Activated CD4-positive, alpha-beta T cell treated with anti-CD3 and anti-CD28 coated beads, Interleukin-2, amount 10 ng/mL, durations not matched to agents 24 days and 14 days (primary cell): Measurements from ENCODE around the gene OR2AT4. TPM values are rescaled to one million over a fixed set of nuclear protein-coding genes. Genes with fewer than 3 reads are reported as not detected.

Source experiments
- DNase-seq: peaks from one replicate; pipeline ENCODE4 v3.0.0; 2022
- H3K27ac Mint-ChIP-seq: one replicate; pipeline ENCODE4 v1.8.0; 2022; ENCODE audit warnings: mild to moderate bottlenecking, mixed read lengths
- H3K27me3 Mint-ChIP-seq: one replicate; pipeline ENCODE4 v1.8.0; 2022; ENCODE audit warnings: mixed read lengths
- H3K36me3 Mint-ChIP-seq: one replicate; pipeline ENCODE4 v1.8.0; 2022; ENCODE audit warnings: low read depth, mild to moderate bottlenecking, mixed read lengths
- H3K4me1 Mint-ChIP-seq: one replicate; pipeline ENCODE4 v1.8.0; 2021; ENCODE audit warnings: mixed read lengths
- H3K4me3 Mint-ChIP-seq: one replicate; pipeline ENCODE4 v1.8.0; 2022; ENCODE audit warnings: mild to moderate bottlenecking, moderate library complexity, mixed read lengths
- H3K9me3 Mint-ChIP-seq: one replicate; pipeline ENCODE4 v1.8.0; 2021; ENCODE audit warnings: mixed read lengths
- intact Hi-C: fragments of 100-400 bp; cut with micrococcal nuclease; formaldehyde crosslinking; loops from one replicate; pipeline ENCODE4 v1.15.1; 2023
- total RNA-seq: library from RNA; stranded (reverse); gene quantifications from 2 replicates; pipeline ENCODE4 v1.2.3, GENCODE V29; 2022

OR2AT4 gene
- total RNA-seq, result not detected in 2 replicates

DNA sequence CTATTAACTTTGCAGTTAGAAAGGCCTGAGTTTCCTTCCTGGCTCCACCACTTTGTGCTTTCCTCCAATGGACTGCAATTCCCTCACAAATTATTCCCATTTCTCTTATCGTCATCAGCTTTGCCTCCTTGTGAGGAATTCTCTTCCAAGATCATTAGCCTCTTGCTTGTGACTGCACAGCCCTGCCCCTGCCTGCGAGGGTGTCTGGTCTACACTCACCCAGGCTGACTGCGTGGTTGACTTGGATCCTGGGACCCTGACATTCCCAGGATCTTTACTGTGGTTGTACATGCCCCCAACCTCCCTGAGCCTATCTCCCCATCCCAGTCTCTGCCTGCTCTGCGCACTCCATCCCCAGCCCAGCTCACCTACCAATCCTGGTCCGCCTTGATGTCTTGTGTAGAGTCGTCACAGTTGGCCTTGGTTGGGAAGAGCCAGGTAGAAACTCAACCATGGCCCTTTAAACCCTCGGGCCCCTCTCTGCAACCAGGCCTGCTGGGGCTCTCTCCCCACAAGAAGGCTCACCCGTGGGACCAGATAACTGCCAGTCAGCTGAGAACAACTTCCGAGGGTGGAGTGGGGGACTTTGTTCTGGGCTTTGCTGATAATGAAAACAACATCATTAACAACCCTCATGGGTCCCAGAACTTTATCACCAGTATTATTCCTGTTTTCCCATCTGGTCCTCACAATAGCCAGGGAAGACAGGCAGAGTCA lies at the start of gene OR2AT4:
Gene OR2AT4 (minus strand): TSS at position 421 of the 717 bp plus-strand sequence.
- Mint-ChIP-seq H3K36me3 (no peaks in the 10 kb centered on the region), H3K27me3 (peaks cover 24% of the 10 kb centered on the region), H3K4me1 (peaks cover 6% of the 10 kb centered on the region), H3K4me3 (no peak within 1 kb of the TSS), H3K27ac (no peak within 1 kb of the TSS), H3K9me3 (no peaks in the 10 kb centered on the region)
- DNase-seq, result no peak
- intact Hi-C loops, result no loop called here

GRCh38 chr11:75145972-75146519 lies 49.4 kb upstream of the OR2AT4 start:
- intact Hi-C loops, result no loop called here
- peaks cover 48% of the 10 kb centered on the region for H3K4me1 Mint-ChIP-seq
- H3K9me3 Mint-ChIP-seq, result no peaks in the 10 kb centered on the region
- no peak overlapping the region for H3K4me3 Mint-ChIP-seq
- H3K27ac Mint-ChIP-seq, result no peak overlapping the region
- H3K36me3 Mint-ChIP-seq, result peaks cover 2% of the 10 kb centered on the region
- no peak for DNase-seq
- H3K27me3 Mint-ChIP-seq, result peaks cover 3% of the 10 kb centered on the region

- no peak for DNase-seq
- H3K4me1 Mint-ChIP-seq, result peaks cover 47% of the 10 kb centered on the region
- H3K9me3 Mint-ChIP-seq, result no peaks in the 10 kb centered on the region
- H3K27ac Mint-ChIP-seq, result no peak overlapping the region
- no peak overlapping the region for H3K4me3 Mint-ChIP-seq
- no peaks in the 10 kb centered on the region for H3K27me3 Mint-ChIP-seq
- intact Hi-C loops, result no loop called here
- peaks cover 2% of the 10 kb centered on the region for H3K36me3 Mint-ChIP-seq
Observed at GRCh38 chr11:75145196-75145971, 48.7 kb upstream of the OR2AT4 start.

GRCh38 chr11:75144716-75145014 lies 48.0 kb upstream of the OR2AT4 start:
- Mint-ChIP-seq H3K4me1 (peaks cover 48% of the 10 kb centered on the region), H3K4me3 (no peak overlapping the region), H3K27ac (no peak overlapping the region), H3K9me3 (no peaks in the 10 kb centered on the region), H3K36me3 (peaks cover 2% of the 10 kb centered on the region), H3K27me3 (no peaks in the 10 kb centered on the region)
- no peak for DNase-seq
- intact Hi-C loops, result loop anchor here (1.0 to 5.0 kb wide), 2 partner anchors 104 to 122 kb away; no protein-coding TSS in a partner anchor

GRCh38 chr11:75143420-75143731 lies 46.7 kb upstream of the OR2AT4 start:
- peak overlapping the region; percentile 90 for H3K27ac Mint-ChIP-seq
- peaks cover 5% of the 10 kb centered on the region for H3K27me3 Mint-ChIP-seq
- H3K36me3 Mint-ChIP-seq, result peaks cover 2% of the 10 kb centered on the region
- intact Hi-C loops, result loop anchor here (1.0 to 5.0 kb wide), 4 partner anchors 62 to 215 kb away; no protein-coding TSS in a partner anchor
- H3K4me1 Mint-ChIP-seq, result peaks cover 48% of the 10 kb centered on the region
- no peak for DNase-seq
- no peaks in the 10 kb centered on the region for H3K9me3 Mint-ChIP-seq
- peak overlapping the region; percentile 74 for H3K4me3 Mint-ChIP-seq

DNA sequence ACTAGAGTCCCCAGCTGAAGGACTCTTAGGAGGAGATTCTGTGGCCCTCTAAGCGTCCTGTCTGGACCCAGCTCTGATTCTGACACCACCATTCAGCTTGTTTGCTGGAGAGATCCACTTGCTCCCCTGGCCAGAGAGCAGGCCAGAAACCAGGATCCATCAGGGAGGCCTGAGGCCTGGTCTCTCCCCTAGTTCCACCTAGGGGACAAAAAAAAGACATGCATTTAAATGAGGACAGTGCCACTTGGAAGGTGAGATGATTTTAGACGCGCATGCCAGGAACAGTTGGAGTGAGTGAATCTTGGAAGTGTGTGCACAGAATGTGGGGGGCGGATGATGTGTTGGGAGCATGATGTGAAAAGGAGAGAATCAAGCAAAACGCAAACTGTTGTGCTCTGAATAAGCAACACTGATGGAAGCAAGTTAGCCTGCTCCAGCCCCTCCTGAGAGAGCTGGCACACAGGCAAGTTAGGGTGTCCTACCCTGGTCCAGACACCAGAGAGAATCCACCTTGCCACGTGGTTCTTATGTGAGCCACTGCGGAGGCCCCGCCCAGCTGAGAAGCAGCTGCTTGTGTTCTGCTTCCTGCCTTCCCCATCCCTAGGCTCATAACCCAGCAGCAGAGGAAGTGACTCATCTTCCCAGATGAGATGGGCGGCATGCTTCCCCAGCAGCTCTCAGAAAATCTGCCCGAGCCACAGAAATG lies 46.2 kb upstream of the OR2AT4 start:
- H3K9me3 Mint-ChIP-seq, result no peaks in the 10 kb centered on the region
- intact Hi-C loops, result loop anchor here (1.0 to 5.0 kb wide), 4 partner anchors 62 to 214 kb away; no protein-coding TSS in a partner anchor
- H3K27ac Mint-ChIP-seq, result peak overlapping the region; percentile 90
- H3K27me3 Mint-ChIP-seq, result peaks cover 9% of the 10 kb centered on the region
- peak overlapping the region; percentile 74 for H3K4me3 Mint-ChIP-seq
- H3K36me3 Mint-ChIP-seq, result peaks cover 2% of the 10 kb centered on the region
- H3K4me1 Mint-ChIP-seq, result peaks cover 45% of the 10 kb centered on the region
- DNase-seq, result peak; percentile 93

DNA sequence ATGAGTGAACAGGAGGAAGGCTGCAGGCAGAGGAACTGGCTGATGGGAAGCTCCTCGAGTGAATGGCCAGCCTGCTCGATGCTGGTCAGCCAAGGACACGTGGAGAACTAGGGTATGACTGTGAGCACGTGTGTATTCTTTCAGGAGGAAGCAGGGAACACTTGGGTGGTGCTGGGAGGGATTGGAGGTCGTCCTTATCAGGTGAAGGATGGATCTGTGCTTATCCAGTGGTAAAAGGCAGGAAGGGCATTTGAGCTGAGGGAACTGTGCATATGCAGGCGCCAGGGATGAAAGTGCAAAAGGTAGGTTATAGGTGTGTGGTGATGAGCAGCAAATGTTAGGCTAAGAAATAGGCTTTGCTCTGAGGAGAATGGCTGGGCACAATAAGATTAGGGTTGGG lies 44.5 kb upstream of the OR2AT4 start:
- no peak overlapping the region for H3K4me3 Mint-ChIP-seq
- no peaks in the 10 kb centered on the region for H3K9me3 Mint-ChIP-seq
- intact Hi-C loops, result loop anchor here (5.0 kb wide), 1 partner anchor 119 kb away; no protein-coding TSS in a partner anchor
- H3K4me1 Mint-ChIP-seq, result peaks cover 43% of the 10 kb centered on the region
- DNase-seq, result no peak
- H3K27me3 Mint-ChIP-seq, result peaks cover 22% of the 10 kb centered on the region
- no peak overlapping the region for H3K27ac Mint-ChIP-seq
- H3K36me3 Mint-ChIP-seq, result peaks cover 2% of the 10 kb centered on the region

DNA sequence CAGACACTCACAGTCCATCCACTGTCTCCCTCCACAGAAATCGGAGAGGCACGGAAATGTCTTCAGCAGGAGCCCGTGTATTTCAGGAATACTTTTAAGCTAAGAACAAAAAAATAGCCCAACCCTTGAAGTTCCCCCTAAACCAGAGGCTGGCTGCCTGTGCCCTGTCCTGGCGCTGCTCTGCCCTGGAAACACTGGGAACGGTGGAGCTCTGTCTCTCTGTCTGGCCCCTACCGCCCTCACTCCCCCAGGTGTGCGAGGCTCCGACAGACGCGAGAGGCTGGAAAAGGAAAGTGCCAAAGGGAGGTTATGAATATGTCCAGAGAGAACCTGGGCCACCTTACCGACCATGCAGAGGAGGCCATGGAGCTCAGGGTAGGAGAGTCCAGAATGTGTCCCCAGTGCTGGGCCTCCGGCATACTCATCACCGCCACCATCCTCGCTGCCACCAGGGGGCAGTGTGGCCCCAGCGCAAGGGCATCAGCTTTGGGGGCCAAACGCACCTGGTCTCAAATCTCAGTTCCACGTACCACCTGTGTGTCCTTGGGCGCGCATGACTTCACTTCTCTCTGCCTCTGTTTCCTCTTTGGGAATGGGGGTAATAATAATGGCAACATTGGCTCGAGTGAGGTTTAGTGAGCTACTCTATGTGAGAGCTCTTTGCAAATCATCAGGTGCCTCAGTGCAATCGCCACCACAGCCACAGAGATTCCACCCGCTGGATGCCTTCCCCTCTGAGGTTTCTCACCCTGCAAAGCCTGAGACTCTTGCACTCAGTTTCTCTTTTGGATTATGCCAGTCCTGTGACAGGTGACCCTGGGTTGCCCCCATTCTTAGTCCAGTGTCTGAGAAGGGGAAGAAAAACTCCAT lies 43.8 kb upstream of the OR2AT4 start:
- Mint-ChIP-seq H3K9me3 (no peaks in the 10 kb centered on the region), H3K36me3 (peaks cover 2% of the 10 kb centered on the region), H3K4me3 (no peak overlapping the region), H3K27ac (no peak overlapping the region), H3K27me3 (peaks cover 23% of the 10 kb centered on the region), H3K4me1 (peaks cover 38% of the 10 kb centered on the region)
- intact Hi-C loops, result loop anchor here (1.0 to 5.0 kb wide), 2 partner anchors 108 to 118 kb away; no protein-coding TSS in a partner anchor
- peak; percentile 94 for DNase-seq

DNA sequence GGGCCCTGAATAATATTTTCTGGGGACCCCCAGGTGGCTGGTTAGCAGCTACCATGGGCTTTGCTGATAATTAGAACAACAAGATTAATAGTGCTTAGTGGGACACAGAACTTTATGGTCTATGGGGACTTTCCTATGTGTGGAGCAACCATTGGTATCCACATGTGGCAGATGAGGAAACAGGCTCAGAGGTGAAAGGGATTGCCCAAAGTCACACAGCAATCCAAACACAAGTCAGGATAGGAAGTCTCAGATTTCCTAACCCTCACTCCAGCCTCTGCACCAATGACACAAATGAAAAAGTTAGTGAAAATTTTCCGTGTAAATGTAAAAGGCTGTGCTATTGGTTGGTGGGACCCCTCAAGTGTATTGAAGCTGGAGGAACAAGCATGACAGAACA lies 39.0 kb upstream of the OR2AT4 start:
- H3K9me3 Mint-ChIP-seq, result no peaks in the 10 kb centered on the region
- H3K27ac Mint-ChIP-seq, result no peak overlapping the region
- intact Hi-C loops, result no loop called here
- DNase-seq, result no peak
- H3K4me1 Mint-ChIP-seq, result peaks cover 3% of the 10 kb centered on the region
- H3K27me3 Mint-ChIP-seq, result peaks cover 38% of the 10 kb centered on the region
- no peaks in the 10 kb centered on the region for H3K36me3 Mint-ChIP-seq
- no peak overlapping the region for H3K4me3 Mint-ChIP-seq

GRCh38 chr11:75135021-75135650 lies 38.5 kb upstream of the OR2AT4 start:
- H3K4me3 Mint-ChIP-seq, result no peak overlapping the region
- intact Hi-C loops, result no loop called here
- no peaks in the 10 kb centered on the region for H3K36me3 Mint-ChIP-seq
- no peak overlapping the region for H3K27ac Mint-ChIP-seq
- H3K9me3 Mint-ChIP-seq, result no peaks in the 10 kb centered on the region
- H3K4me1 Mint-ChIP-seq, result no peaks in the 10 kb centered on the region
- no peak for DNase-seq
- H3K27me3 Mint-ChIP-seq, result peaks cover 38% of the 10 kb centered on the region

GRCh38 chr11:75133976-75134375 lies 37.3 kb upstream of the OR2AT4 start:
- no peak for DNase-seq
- Mint-ChIP-seq H3K9me3 (no peaks in the 10 kb centered on the region), H3K4me3 (no peak overlapping the region), H3K4me1 (no peaks in the 10 kb centered on the region), H3K36me3 (no peaks in the 10 kb centered on the region), H3K27me3 (peaks cover 38% of the 10 kb centered on the region), H3K27ac (no peak overlapping the region)
- intact Hi-C loops, result no loop called here

- Mint-ChIP-seq H3K27me3 (peaks cover 32% of the 10 kb centered on the region), H3K4me1 (no peaks in the 10 kb centered on the region), H3K4me3 (no peak overlapping the region), H3K36me3 (no peaks in the 10 kb centered on the region), H3K27ac (peak overlapping the region; percentile 6), H3K9me3 (no peaks in the 10 kb centered on the region)
- intact Hi-C loops, result no loop called here
- DNase-seq, result no peak
Observed at GRCh38 chr11:75132080-75132479, 35.4 kb upstream of the OR2AT4 start.

DNA sequence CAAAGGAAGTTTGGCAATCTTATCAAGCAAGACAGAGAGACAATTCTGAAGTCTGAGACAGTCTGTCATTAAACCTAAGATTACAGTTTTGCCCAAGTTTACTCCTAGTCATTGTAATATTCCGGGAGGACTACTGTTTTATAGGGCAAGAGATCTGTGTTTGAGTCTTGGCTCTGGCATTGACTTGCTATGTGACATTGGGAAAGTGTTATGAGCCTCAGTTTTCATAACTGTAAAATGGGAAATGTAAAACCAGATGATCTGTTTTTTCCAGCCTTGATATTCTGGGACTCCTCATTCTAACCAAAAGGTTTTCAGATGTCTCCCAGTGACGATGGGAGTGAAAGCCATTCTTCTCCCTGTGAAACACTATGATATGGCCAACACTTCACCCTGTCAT lies 29.9 kb upstream of the OR2AT4 start:
- Mint-ChIP-seq H3K27me3 (peaks cover 19% of the 10 kb centered on the region), H3K27ac (no peak overlapping the region), H3K9me3 (peaks cover 4% of the 10 kb centered on the region), H3K4me3 (no peak overlapping the region), H3K4me1 (no peaks in the 10 kb centered on the region), H3K36me3 (no peaks in the 10 kb centered on the region)
- peak; percentile 20 for DNase-seq
- intact Hi-C loops, result no loop called here
